NCI-H524 treated with DMSO at 0.1 percent for 48 hours (cell line): ENCODE data around the gene OLFM1.
"Not testable (repeated sequence)": the region's sequence is repeated elsewhere in the genome, so short reads cannot be mapped to it uniquely, and the experiment has no call there.

Experiments used
- DNase-seq: peaks from one replicate; lab custom pipeline; 2025; lab: John Stamatoyannopoulos, UW

OLFM1 gene

DNA sequence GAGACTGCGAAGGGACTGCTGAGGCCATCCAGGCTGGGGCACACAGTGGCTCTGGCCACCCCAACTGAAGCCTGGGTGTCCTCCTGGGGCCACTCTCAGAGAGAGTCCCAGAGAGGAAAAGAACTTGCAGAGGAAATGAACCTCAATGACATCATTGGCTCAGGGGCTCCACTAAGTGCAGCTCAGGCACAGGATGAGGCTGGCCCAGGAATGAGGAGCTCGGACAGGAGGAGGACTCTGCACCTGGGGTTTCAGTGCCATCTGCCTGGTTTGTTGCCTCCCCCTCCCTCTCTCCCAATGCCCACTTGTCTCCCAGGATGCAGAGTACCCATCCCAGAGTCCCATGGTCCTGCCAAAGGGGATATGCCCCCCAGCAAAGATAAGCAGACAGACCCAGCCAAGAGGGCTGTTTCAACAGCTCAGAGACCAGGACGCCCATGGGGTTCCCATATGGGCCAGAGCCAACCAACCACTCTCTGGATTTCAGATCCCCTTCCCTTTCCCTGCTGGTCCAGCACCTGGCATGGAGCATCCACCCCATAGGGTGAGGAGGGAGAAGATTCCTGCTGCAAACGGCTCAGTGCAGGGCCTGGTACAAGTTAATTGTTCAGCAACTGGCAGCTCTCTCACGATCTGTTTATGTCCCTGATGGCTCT lies 26.9 kb upstream of the OLFM1 start:
- no peak for DNase-seq

DNA sequence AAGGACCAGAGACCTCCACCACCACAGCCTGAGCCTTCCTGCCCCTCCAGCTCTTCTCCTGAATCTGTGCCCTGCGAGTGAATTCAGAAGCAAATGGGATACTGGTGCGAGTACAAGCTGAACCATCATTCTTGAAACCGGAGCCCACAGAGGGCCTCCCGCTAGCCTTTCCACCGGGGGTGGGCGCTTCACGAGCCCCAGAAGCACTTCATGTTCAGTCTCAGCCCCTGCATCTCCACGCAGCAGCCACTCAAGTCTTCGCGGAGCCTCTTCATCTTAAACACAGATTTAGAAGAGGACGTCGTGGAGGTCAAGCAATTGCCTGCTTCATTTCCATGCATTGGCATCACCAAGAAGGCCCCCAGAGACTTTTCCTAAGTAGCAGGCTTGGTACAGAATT lies 26.0 kb upstream of the OLFM1 start:
- no peak for DNase-seq

DNA sequence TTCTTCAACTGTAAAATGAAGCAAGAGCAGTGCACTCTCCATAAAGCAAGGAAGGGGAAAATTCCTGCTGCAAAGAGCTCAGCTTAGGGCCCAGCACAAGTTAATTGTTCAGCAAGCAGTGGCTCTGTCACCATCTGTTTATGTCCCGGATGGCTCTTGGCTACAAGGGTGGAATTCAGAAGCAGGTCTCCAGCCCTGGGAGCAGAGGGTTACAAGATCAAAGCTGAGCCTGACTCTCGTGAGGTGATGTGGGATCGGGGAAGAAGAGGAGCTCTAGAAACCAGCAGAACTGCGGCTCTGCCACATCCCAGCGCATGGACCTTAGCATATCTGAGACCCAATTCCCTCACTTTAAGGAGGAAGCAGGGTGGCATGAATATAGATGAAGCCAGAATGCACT lies 25.2 kb upstream of the OLFM1 start:
- DNase-seq: no peak

DNA sequence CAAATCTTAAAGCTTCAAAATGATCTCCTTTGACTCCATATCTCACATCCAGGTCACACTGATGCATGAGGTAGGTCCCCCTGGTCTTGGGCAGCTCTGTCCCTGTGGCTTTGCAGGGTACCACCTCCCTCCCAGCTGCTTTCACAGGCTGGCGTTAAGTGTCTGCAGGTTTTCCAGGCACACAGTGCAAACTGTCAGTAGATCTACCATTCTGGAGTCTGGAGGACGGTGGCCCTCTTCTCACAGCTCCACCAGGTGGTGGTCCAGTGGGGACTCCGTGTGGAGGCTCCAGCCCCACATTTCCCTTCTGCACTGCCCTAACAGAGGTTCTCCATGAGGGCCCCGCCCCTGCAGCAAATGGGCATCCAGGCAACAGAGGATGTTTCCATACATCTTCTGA lies 24.0 kb upstream of the OLFM1 start:
- not testable (repeated sequence) for DNase-seq

DNA sequence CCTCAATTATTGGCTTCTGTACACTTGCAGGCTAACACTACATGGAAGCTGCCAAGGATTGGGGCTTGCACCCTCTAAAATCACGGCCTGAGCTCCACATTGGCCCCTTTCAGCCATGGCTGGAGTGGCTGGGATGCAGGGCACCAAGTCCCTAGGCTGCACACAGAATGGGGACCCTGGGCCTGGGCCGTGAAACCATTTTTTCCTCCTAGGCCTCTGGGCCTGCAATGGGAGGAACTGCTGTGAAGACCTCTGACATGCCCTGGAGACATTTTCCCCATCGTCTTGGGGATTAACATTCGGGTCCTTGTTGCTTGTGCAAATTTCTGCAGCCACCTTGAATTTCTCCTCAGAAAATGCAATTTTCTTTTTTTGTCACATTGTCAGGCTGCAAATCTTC lies 23.6 kb upstream of the OLFM1 start:
- not testable (repeated sequence) for DNase-seq

DNA sequence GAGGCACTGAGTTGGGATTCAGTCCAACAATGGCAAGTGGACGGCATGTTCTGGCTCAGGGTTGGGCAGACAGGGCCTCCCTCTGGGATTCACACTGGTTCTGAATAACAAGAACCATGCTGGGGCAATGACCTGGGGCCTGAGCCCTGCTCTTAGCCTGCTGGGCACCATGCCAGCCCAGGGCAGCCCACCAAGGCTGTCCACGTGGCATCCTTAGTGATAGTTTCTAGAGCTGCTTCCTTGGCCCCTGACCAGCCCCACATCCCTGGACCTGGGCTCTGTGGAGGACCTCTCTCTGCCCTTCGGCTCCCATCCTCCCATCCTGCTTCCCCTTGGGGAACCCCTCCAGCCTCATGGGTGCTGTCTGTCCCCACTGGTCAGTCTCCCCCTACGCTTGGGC lies 22.3 kb upstream of the OLFM1 start:
- no peak for DNase-seq

DNA sequence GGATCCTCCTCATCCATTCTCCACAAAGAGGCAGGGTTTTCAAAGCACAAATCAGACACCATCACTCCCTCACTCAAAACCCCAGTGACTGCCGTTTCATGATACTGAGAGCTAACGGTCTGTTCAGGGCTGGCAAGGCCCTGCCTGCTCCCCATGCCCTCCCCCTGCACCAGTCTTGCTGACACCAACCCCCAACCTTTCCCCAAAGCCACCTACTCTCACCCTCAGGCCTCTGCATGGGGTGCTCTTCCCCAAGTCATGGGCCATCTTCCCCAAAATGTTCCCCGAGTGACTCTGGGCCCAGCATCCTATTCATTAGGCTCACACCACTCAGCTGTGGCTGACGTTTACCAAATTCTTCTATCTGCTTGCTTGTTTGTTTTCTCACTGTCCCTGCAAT lies 21.7 kb upstream of the OLFM1 start:
- DNase-seq: no peak

DNA sequence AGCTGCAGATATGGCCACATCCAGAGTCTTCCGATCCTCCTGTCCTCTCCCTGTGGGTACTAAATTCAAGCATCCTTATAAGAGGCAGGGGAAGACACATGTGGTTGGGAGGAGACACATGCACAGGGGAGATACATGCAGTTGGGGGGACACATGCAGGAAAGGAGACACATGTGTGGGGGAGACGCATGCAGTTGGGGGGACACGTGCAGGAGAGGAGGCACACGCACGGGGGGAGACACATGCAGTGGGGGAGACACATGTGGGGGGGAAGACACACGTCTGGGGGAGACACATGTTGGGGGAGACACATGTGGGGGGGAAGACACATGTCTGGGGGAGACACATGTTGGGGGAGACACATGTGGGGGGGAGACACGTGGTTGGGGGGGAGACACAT lies 21.2 kb upstream of the OLFM1 start:
- no peak for DNase-seq

DNA sequence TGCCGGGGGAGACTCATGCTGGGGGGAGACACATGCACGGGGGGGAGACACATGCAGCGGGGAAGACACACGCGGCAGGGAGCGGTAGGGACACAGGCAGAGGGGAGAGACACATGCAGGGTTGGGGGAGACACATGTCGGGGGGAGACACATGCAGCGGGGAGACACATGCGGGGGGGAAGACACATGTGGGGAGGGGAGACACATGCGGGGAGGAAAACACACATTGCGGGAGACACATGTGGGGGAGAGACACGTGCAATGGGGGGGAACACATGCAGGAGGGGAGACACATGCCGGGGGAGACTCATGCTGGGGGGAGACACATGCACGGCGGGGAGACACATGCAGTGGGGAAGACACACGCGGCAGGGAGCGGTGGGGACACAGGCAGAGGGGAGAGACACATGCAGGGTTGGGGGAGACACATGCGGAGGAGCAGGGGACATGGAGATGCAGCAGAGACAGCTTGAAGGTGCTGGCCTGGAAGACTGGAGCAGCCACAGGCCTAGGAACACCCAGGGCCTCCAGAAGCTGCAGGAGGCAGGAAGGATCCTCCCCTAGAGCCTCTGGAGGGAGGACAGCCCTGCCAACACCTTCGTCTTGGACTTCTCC lies 20.3 kb upstream of the OLFM1 start:
- DNase-seq: no peak

DNA sequence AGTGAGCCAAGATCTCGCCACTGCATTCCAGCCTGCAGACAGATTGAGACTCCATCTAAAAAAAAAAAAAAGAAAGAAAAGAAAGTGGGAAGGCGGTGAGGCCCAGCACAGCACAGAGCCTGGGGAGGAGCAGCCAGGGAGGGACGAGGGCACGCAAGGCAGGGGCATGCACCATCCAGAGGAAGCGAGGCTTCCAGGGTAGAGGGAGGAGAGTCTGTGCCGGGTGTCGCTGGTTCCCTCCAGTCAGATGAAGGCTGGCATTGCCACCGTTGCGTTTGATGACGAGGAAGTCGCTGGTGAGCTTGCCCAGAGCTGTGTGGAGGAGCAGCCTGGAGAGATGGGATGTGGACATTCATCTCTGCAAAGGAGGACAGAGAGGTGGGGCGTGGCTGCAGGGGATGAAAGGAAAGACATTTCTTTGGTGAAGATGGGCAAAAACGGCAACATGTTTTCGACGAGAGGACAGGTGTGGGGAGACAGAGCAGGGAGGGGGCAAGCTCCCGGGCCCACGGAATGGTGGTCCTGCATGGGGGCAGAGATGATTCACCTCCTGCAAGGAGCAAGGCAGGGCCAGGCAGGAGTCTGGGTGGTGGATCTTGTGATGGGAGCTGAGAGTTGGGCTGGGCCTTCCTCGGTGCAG lies 18.6 kb upstream of the OLFM1 start:
- no peak for DNase-seq

DNA sequence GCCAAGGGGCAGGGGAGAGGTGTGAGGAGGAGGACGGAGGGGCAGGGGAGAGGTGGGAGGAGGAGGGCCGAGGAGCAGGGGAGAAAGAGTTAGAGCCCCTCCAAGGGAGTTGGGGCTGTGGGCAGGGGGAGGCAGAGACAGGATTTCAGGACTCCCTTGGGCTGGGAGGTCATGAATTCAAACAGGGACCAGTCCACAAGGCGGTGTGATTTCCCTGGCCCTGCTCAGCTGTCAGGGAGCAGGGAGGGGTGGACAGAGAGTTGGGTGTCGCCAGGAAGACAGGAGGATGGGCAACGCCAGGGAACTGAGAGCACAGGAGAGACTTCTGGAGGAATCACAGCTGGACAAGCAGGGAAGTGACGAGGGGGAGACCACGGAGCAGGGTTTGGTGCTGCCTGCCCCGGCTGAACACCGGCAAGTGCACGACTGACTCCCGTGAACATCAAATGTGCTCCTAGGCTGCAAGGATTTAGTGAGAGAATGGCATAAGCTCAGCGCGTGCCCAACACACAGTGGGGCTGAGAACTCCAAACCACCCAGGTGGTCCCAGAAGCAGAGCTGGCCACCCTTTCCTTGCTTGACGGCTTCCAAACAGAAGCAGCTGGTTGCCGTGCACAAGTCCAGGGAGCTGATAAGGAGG lies 17.8 kb upstream of the OLFM1 start:
- no peak for DNase-seq

DNA sequence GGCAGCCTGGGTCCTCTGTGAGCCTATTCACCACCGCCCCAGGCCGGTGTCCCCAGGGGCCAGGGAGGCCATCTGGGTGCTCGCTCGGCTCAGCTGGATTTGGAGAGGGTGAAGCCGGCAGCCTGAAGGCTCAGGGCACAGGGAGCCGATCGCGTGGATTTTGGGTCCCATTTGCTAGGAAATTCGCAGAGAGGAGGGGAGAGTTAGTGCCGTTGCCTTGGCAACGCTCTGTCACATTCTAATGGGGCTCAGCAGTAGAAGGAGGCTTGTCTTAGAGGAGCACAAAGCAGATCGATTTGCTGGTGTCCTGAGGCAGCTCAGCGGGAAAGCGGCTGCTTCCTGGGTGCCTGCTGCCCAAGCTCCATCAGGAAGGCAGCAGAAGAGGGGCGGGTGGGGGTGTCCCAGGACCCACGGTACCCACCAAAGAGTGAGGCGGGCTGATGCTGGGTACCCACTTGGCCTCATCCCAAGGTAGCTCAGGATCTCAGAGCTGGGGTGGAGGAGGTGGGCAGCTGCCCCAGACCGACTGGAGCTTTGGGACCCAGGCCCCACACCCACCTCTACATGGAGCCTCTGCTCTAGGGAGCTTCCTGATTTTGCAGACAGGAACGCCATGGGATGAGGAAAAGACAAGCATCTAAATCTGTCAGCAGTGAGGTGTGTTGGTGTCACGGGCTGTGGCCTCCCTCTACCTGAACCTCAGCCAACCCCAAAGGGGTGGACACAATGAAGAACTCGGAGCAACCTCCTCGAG lies 17.1 kb upstream of the OLFM1 start:
- peak; percentile 53 for DNase-seq

DNA sequence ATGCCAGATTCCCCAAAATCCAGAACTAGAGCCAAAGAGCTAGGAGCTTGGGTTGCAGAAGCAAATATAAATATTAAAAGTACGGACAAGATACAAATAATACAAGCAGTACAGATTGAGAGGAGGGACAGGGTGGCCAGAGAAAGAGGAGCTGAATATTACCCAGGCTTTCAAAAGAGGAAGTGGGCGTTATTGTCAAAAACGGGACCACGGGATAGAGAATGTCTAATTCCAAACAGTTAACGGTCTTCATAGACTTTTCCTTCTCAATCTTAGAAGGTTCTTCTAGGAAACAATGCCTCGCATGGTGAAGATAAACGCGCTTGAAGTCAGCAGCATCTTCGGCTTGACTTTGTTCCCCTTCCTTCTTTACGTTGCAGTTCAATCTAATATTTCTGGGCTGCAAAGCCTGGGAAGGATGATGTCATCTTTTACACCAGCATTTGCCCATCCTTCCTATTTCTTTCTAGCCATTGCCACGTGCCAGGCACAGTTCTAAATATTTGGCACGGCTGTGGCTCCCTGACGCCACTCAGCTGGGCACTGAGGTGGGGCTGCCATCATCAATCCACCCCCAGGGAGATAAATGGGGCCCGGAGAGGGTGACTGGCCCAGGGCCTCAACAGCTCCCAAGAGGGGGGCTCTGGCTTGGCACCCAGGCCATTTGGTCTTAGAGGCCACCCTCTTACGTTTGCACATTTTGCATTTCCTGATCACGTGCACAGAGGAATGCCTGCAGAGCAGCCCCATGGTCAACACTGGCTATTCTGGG lies 16.3 kb upstream of the OLFM1 start:
- DNase-seq: no peak

DNA sequence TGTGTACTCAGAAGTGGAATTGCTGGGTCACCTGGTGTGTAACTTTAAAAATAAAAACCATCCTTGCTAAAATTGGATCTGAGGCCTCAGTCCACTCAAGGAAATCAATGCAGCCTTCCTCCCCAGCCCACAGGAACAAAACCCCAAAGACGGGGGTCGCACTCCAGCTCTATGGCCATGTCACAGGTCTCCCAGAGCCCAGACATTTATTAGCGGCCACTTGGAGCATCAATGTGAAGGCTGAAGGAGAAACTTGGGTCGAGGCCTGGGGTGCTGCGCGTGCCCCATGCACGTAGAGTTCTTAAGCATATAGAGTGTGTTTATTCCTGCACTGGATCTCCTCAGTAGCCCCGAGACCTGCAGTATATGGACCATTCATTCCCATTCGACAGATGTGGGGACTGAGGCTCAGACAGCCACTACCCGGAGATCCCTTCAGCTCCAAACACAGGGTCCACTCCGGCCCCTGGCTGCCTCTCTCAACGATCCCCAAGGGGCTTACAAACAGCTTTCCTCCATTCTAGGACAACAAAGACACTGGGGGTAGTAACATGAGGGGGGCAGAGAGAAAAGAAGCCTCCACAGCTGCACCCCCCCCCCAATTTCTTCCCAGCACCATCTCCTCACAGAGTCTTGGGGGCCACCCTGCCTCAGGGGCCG lies 14.3 kb upstream of the OLFM1 start:
- no peak for DNase-seq

DNA sequence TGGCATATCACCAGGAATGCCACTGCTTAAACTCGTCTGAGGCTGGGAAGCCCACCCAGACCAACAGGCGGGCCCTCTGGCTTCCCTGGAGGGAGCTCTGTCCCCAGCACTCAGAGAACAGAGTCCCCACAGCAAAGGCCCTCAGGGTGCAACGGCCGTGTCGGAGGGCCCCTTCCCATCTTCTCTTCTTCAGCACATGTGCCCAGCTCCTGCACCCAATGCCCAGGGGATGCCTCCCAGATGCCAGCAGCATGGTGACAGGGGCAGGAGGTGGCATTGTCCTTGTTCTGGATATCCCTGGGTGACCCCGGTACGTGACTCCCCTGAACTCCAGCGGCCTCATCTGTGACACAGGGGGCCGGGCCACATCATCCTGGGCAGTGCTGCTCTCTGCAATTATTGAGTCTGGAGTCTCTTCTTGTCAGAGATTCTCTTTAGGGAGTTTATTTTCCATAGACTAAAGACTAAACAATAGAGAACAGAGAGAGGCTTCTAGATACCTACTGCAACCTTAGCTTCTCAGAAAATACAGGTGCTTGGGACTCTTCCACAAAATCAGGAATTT lies 13.6 kb upstream of the OLFM1 start:
- DNase-seq: no peak

DNA sequence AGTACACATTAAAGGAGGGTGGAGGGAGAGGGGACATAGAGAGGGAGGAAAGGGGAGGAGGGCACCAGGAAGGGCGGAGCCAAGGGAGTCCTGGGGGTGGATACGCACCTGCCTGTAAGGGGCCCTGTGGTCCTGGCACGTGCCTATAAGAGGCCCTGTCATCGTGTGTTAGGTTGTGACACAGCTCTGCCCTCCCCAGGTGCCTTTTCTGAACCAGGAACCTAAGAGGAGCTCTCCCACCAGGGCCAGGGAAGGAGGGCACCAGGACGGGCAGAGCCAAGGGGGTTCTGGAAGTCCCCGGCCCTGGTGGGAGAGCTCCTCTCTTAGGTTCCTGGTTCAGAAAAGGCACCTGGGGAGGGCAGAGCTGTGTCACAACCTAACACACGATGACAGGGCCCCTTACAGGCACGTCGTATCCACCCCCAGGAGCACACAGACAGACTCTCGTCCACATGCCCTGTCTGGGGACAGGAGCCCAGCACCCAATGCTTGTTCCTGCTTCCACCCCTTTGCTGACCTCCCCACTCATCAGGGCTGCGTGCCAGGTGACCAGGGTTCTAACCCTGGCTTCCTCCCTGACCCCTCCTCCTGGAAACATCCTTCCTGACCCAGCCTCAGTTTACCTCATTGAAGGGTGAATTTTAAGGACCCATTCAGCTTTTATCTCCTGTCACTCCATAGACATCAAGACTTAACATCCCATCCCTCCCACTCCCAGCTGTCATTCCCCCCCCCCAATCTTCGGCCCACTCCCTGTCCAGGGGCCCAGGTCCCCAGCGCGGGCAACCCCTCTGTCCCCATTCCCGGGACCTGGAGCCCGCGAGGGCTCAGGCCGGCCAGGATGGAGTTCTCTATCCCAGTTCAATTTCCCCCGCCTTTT lies 12.9 kb upstream of the OLFM1 start:
- no peak for DNase-seq

DNA sequence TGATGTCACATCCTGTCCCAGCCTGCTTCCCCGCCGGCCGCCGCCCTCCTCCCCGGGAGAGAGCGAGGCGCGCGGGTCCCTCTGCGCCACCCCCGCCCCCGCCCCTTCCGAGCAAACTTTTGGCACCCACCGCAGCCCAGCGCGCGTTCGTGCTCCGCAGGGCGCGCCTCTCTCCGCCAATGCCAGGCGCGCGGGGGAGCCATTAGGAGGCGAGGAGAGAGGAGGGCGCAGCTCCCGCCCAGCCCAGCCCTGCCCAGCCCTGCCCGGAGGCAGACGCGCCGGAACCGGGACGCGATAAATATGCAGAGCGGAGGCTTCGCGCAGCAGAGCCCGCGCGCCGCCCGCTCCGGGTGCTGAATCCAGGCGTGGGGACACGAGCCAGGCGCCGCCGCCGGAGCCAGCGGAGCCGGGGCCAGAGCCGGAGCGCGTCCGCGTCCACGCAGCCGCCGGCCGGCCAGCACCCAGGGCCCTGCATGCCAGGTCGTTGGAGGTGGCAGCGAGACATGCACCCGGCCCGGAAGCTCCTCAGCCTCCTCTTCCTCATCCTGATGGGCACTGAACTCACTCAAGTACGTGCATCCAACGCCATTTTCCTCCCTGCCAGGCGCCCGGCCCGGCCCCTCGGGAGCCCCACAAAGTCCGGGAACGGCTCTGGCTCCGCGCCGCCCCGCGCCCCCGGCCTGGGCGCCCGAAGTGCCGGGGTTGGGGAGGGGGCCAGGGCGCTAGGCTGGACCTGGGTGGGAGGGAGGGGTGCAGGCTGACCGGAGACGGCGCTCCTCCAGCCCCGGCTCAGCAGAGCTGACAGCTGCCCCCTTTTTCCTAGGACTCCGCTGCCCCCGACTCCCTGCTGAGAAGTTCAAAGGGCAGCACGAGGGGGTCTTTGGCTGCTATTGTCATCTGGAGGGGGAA lies 12.0 kb upstream of the OLFM1 start:
- no peak for DNase-seq

DNA sequence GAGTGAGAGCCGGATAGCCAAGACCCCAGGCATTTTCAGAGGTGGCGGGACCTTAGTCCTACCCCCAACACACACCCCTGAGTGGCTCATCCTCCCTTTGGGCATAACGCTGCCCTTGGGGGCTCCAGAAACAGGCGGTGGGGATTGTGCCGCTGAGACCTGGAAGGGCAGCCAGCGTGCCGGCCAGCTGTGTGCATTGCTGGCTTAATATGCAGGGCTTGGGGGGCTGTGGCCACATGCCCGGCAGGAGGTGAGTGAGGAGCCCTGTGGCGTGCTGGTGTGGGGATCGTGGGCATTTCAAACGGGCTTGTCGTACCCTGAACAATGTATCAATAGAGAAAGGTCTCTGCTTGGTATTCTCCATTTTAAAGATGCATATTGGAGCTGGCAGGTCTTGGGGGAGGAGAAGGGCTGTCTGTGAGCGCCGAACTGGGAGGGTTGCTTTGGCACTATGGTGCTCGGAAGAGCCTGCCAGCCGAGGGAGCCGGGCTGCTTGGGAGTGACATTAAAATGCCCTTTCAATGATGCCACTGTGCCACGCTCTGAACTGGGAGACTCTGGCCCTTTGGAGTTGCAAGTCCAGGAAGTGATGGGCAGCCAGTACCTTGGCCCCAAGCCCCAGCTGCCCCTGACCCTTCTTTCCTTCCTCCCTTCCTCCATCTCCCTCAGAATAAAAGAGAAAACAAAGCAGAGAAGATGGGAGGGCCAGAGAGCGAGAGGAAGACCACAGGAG lies 11.2 kb upstream of the OLFM1 start:
- no peak for DNase-seq
